GM23338 (cell line): ENCODE data around the gene NPHP3. TPM values are rescaled to one million over a fixed set of nuclear protein-coding genes. Genes with fewer than 3 reads are reported as not detected.

Experiments used
- ATAC-seq: fragments of 200-7000 bp; cut with Tn5 transposase; 3 replicates; pipeline ENCODE4 v1.9.1; 2020
- DNase-seq: peaks from one replicate; pipeline ENCODE4 v3.0.0-alpha.2; 2015; ENCODE audit warnings: low spot score
- H2AFZ ChIP-seq: fragments of 200-600 bp; sonication (generic); 2 replicates; pipeline ENCODE4 v1.8.0; 2016; ENCODE audit warnings: antibody characterized with exemption, mild to moderate bottlenecking, moderate library complexity
- H3F3A ChIP-seq: fragments of 200-600 bp; sonication (generic); replicated peaks from 2 replicates; pipeline ENCODE4 v1.8.0; 2017; ENCODE audit warnings: antibody characterized with exemption, mixed run types, low read depth
- H3K27ac ChIP-seq: fragments of 200-600 bp; sonication (generic); 2 replicates; pipeline ENCODE4 v1.6.1; 2016; ENCODE audit warnings: low read depth
- H3K27me3 ChIP-seq: fragments of 200-600 bp; sonication (generic); 2 replicates; pipeline ENCODE4 v1.8.0; 2016; ENCODE audit warnings: mild to moderate bottlenecking, mixed run types, moderate library complexity; ENCODE audit not compliant: insufficient read depth
- H3K36me3 ChIP-seq: fragments of 200-600 bp; sonication (generic); 2 replicates; pipeline ENCODE4 v1.8.0; 2016; ENCODE audit warnings: mild to moderate bottlenecking; ENCODE audit not compliant: insufficient read depth
- H3K4me1 ChIP-seq: fragments of 200-600 bp; sonication (generic); 2 replicates; pipeline ENCODE4 v1.8.0; 2016; ENCODE audit warnings: mild to moderate bottlenecking, moderate library complexity; ENCODE audit not compliant: insufficient read depth
- H3K4me2 ChIP-seq: fragments of 200-600 bp; sonication (generic); 2 replicates; pipeline ENCODE4 v1.7.1; 2017; ENCODE audit warnings: mixed run types
- H3K4me3 ChIP-seq: fragments of 200-600 bp; sonication (generic); 2 replicates; pipeline ENCODE4 v1.6.1; 2016; ENCODE audit warnings: mixed run types
- H3K79me2 ChIP-seq: fragments of 200-600 bp; sonication (generic); replicated peaks from 2 replicates; pipeline ENCODE4 v1.8.0; 2017; ENCODE audit warnings: mild to moderate bottlenecking; ENCODE audit not compliant: insufficient read depth
- H3K9me2 ChIP-seq: fragments of 200-600 bp; sonication (generic); 2 replicates; pipeline ENCODE4 v1.8.0; 2017; ENCODE audit not compliant: insufficient read depth
- H4K20me1 ChIP-seq: fragments of 200-600 bp; sonication (generic); replicated peaks from 2 replicates; pipeline ENCODE4 v1.8.0; 2017; ENCODE audit warnings: mild to moderate bottlenecking; ENCODE audit not compliant: insufficient read depth
- H3K27ac Mint-ChIP-seq: 2 replicates; pipeline ENCODE4 v1.8.0; 2020; ENCODE audit warnings: inconsistent platforms, mild to moderate bottlenecking, moderate library complexity, mixed read lengths
- H3K27me3 Mint-ChIP-seq: 3 replicates; pipeline ENCODE4 v1.8.0; 2022; ENCODE audit warnings: low read depth, mild to moderate bottlenecking, moderate library complexity, mixed read lengths, inconsistent platforms; ENCODE audit not compliant: insufficient read depth, poor library complexity
- H3K36me3 Mint-ChIP-seq: 3 replicates; pipeline ENCODE4 v1.8.0; 2021; ENCODE audit warnings: low read depth, mild to moderate bottlenecking, inconsistent platforms, moderate library complexity, mixed read lengths
- H3K4me1 Mint-ChIP-seq: 3 replicates; pipeline ENCODE4 v1.8.0; 2020; ENCODE audit warnings: mild to moderate bottlenecking, inconsistent platforms, mixed read lengths
- H3K4me3 Mint-ChIP-seq: 3 replicates; pipeline ENCODE4 v1.8.0; 2021; ENCODE audit warnings: moderate library complexity, mild to moderate bottlenecking, inconsistent platforms, mixed read lengths
- H3K9me3 Mint-ChIP-seq: 3 replicates; pipeline ENCODE4 v1.8.0; 2020; ENCODE audit warnings: moderate library complexity, mild to moderate bottlenecking, inconsistent platforms, mixed read lengths
- EZH2 ChIP-seq: fragments of 200-600 bp; sonication (generic); IDR thresholded peaks from one replicate; pipeline ENCODE4 v1.8.0; 2017; ENCODE audit warnings: antibody characterized with exemption, mild to moderate bottlenecking, low read depth; ENCODE audit not compliant: unreplicated experiment
- JUNB ChIP-seq: IDR thresholded peaks from one replicate; pipeline ENCODE4 v1.6.1; 2016; ENCODE audit warnings: antibody characterized with exemption; ENCODE audit not compliant: unreplicated experiment
- STAT1 ChIP-seq: IDR thresholded peaks from one replicate; pipeline ENCODE4 v1.6.1; 2016; ENCODE audit warnings: antibody characterized with exemption; ENCODE audit not compliant: unreplicated experiment
- polyA plus RNA-seq: library from polyadenylated mRNA; unstranded; fragments of >200 nt; fragmentation: Nextera tagmentation; extraction: Ambion mirVana; gene quantifications from 2 replicates; pipeline ENCODE4 v1.2.1, GENCODE V29; 2016
- total RNA-seq: library from RNA; depleted of rRNA; stranded (reverse); fragments of >200 nt; shearing (Covaris generic); gene quantifications from 2 replicates; pipeline ENCODE4 v1.2.3, GENCODE V29; 2014
- TF ChIP-seq, protein P1 (sequence below): fragments of 250-450 bp; sonication (Bioruptor Pico); IDR thresholded peaks from 2 replicates; pipeline ENCODE4 v1.5.0; 2020; ENCODE audit warnings: mild to moderate bottlenecking, moderate library complexity
- TF ChIP-seq, protein P2 (sequence below): IDR thresholded peaks from one replicate; pipeline ENCODE4 v1.6.1; 2018; ENCODE audit warnings: antibody characterized with exemption; ENCODE audit not compliant: unreplicated experiment
- TF ChIP-seq, protein P3 (sequence below): IDR thresholded peaks from 2 replicates; pipeline ENCODE4 v1.6.1; 2016; ENCODE audit warnings: antibody characterized with exemption

The NPHP3 gene
- total and polyA plus RNA-seq, 2 experiments from 2014 or later, result 8.4 to 12.0 TPM

DNA sequence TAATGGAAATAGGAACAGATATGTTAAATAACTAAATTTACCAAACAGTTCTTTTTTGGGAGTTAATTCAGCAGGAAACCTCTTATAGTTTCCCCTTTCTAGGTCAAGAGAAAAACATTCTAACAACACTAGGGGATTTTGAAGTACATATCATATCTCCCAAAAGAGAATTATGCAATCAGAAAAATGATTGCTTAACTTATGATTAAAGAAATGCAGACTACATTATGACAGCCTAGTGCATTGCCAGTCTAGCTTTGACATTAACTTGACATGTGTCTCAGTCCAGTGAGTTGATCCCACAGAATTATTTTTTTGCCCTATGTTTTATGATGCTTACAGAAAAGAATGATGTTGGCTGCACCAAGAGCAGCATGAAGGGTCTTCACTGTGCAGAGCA lies 31.7 kb upstream of the NPHP3 start:
- Mint-ChIP-seq H3K9me3 (no peaks in the 10 kb centered on the region), H3K27me3 (no peaks in the 10 kb centered on the region), H3K36me3 (no peaks in the 10 kb centered on the region), H3K4me1 (peaks cover 4% of the 10 kb centered on the region; the same call in 1 of the 3 replicates), H3K4me3 (no peak overlapping the region), H3K27ac (no peak overlapping the region)
- Histone ChIP-seq H3K27me3 (no peaks in the 10 kb centered on the region), H4K20me1 (no peaks in the 10 kb centered on the region), H2AFZ (no peak overlapping the region), H3K9me2 (no peaks in the 10 kb centered on the region), H3K4me1 (no peaks in the 10 kb centered on the region), H3F3A (no peaks in the 10 kb centered on the region), H3K27ac (no peak overlapping the region), H3K36me3 (no peaks in the 10 kb centered on the region), H3K79me2 (no peaks in the 10 kb centered on the region), H3K4me3 (no peak overlapping the region), H3K4me2 (no peak overlapping the region)
- DNase-seq (no peak), ATAC-seq (no peak)
- TF ChIP-seq, protein P1, sequence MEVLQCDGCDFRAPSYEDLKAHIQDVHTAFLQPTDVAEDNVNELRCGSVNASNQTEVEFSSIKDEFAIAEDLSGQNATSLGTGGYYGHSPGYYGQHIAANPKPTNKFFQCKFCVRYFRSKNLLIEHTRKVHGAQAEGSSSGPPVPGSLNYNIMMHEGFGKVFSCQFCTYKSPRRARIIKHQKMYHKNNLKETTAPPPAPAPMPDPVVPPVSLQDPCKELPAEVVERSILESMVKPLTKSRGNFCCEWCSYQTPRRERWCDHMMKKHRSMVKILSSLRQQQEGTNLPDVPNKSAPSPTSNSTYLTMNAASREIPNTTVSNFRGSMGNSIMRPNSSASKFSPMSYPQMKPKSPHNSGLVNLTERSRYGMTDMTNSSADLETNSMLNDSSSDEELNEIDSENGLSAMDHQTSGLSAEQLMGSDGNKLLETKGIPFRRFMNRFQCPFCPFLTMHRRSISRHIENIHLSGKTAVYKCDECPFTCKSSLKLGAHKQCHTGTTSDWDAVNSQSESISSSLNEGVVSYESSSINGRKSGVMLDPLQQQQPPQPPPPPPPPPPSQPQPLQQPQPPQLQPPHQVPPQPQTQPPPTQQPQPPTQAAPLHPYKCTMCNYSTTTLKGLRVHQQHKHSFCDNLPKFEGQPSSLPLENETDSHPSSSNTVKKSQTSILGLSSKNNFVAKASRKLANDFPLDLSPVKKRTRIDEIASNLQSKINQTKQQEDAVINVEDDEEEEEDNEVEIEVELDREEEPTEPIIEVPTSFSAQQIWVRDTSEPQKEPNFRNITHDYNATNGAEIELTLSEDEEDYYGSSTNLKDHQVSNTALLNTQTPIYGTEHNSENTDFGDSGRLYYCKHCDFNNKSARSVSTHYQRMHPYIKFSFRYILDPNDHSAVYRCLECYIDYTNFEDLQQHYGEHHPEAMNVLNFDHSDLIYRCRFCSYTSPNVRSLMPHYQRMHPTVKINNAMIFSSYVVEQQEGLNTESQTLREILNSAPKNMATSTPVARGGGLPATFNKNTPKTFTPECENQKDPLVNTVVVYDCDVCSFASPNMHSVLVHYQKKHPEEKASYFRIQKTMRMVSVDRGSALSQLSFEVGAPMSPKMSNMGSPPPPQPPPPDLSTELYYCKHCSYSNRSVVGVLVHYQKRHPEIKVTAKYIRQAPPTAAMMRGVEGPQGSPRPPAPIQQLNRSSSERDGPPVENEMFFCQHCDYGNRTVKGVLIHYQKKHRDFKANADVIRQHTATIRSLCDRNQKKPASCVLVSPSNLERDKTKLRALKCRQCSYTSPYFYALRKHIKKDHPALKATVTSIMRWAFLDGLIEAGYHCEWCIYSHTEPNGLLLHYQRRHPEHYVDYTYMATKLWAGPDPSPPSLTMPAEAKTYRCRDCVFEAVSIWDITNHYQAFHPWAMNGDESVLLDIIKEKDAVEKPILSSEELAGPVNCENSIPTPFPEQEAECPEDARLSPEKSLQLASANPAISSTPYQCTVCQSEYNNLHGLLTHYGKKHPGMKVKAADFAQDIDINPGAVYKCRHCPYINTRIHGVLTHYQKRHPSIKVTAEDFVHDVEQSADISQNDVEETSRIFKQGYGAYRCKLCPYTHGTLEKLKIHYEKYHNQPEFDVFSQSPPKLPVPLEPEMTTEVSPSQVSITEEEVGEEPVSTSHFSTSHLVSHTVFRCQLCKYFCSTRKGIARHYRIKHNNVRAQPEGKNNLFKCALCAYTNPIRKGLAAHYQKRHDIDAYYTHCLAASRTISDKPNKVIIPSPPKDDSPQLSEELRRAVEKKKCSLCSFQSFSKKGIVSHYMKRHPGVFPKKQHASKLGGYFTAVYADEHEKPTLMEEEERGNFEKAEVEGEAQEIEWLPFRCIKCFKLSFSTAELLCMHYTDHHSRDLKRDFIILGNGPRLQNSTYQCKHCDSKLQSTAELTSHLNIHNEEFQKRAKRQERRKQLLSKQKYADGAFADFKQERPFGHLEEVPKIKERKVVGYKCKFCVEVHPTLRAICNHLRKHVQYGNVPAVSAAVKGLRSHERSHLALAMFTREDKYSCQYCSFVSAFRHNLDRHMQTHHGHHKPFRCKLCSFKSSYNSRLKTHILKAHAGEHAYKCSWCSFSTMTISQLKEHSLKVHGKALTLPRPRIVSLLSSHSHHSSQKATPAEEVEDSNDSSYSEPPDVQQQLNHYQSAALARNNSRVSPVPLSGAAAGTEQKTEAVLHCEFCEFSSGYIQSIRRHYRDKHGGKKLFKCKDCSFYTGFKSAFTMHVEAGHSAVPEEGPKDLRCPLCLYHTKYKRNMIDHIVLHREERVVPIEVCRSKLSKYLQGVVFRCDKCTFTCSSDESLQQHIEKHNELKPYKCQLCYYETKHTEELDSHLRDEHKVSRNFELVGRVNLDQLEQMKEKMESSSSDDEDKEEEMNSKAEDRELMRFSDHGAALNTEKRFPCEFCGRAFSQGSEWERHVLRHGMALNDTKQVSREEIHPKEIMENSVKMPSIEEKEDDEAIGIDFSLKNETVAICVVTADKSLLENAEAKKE (CRISPR knock-in tag), result no peak
- TF ChIP-seq JUNB (no peak), STAT1 (no peak), EZH2 (no peak)
- TF ChIP-seq, protein P2, sequence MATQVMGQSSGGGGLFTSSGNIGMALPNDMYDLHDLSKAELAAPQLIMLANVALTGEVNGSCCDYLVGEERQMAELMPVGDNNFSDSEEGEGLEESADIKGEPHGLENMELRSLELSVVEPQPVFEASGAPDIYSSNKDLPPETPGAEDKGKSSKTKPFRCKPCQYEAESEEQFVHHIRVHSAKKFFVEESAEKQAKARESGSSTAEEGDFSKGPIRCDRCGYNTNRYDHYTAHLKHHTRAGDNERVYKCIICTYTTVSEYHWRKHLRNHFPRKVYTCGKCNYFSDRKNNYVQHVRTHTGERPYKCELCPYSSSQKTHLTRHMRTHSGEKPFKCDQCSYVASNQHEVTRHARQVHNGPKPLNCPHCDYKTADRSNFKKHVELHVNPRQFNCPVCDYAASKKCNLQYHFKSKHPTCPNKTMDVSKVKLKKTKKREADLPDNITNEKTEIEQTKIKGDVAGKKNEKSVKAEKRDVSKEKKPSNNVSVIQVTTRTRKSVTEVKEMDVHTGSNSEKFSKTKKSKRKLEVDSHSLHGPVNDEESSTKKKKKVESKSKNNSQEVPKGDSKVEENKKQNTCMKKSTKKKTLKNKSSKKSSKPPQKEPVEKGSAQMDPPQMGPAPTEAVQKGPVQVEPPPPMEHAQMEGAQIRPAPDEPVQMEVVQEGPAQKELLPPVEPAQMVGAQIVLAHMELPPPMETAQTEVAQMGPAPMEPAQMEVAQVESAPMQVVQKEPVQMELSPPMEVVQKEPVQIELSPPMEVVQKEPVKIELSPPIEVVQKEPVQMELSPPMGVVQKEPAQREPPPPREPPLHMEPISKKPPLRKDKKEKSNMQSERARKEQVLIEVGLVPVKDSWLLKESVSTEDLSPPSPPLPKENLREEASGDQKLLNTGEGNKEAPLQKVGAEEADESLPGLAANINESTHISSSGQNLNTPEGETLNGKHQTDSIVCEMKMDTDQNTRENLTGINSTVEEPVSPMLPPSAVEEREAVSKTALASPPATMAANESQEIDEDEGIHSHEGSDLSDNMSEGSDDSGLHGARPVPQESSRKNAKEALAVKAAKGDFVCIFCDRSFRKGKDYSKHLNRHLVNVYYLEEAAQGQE, result no peak
- TF ChIP-seq, protein P3, sequence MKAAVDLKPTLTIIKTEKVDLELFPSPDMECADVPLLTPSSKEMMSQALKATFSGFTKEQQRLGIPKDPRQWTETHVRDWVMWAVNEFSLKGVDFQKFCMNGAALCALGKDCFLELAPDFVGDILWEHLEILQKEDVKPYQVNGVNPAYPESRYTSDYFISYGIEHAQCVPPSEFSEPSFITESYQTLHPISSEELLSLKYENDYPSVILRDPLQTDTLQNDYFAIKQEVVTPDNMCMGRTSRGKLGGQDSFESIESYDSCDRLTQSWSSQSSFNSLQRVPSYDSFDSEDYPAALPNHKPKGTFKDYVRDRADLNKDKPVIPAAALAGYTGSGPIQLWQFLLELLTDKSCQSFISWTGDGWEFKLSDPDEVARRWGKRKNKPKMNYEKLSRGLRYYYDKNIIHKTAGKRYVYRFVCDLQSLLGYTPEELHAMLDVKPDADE, result no peak
